RWPE1 (cell line): ENCODE measurements around the gene DOCK6.

Experiments used
- CTCF ChIA-PET: fragments of 350-600 bp; sonication (Branson Sonifier 250); formaldehyde crosslinking; extraction: SDS; loops from one replicate; lab custom pipeline; 2021; lab: Yijun Ruan, JAX
- POLR2A ChIA-PET: fragments of 400-600 bp; formaldehyde crosslinking; extraction: SDS; loops from one replicate; lab custom pipeline; 2020; ENCODE audit warnings: antibody characterized with exemption; ENCODE audit not compliant: low non-redundant PET; lab: Yijun Ruan, JAX
- DNase-seq: peaks from one replicate; pipeline ENCODE4 v3.0.0; 2012; ENCODE audit warnings: low spot score
- H3K27ac ChIP-seq: fragments of 450-650 bp; 2 replicates; pipeline ENCODE4 v1.5.1; 2017
- TF ChIP-seq, protein P1 (sequence below): fragments of 450-650 bp; conservative IDR thresholded peaks from 2 replicates; pipeline ENCODE4 v1.5.1; 2017; ENCODE audit warnings: low read depth, mild to moderate bottlenecking

DOCK6 gene

DNA sequence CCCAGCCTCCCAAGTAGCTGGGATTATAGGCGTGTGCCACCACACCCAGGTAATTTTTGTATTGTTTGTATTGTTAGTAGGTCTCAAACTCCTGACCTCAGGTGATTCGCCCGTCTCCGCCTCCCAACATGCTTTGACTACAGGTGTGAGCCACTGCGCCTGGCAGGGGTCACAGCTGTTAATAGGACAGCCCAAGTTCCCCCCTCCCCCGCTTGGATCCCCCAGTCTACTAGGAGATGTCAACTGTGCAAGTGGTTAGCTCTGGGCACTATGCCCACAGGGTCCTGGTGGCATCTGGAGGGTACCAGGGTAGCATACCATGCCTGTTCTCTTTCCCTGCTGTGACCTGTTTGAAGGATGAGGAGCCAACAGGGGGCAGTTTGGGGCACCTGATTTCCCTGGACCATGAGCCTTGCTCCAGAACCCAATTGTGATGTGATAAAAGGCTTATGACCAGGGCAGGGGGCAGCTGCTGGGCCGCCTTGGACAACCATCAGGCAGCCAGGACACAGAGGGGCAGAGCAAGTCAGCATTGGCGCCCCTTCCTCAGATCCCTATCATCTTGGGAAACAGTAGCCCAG is 33.4 kb upstream of the DOCK6 start, which contains the start of gene TSPAN16:
TSS of gene TSPAN16 (plus strand) at position 496 of the 581 bp plus-strand sequence. CDS start 138 bp downstream, outside the sequence.
- TF ChIP-seq, protein P1, sequence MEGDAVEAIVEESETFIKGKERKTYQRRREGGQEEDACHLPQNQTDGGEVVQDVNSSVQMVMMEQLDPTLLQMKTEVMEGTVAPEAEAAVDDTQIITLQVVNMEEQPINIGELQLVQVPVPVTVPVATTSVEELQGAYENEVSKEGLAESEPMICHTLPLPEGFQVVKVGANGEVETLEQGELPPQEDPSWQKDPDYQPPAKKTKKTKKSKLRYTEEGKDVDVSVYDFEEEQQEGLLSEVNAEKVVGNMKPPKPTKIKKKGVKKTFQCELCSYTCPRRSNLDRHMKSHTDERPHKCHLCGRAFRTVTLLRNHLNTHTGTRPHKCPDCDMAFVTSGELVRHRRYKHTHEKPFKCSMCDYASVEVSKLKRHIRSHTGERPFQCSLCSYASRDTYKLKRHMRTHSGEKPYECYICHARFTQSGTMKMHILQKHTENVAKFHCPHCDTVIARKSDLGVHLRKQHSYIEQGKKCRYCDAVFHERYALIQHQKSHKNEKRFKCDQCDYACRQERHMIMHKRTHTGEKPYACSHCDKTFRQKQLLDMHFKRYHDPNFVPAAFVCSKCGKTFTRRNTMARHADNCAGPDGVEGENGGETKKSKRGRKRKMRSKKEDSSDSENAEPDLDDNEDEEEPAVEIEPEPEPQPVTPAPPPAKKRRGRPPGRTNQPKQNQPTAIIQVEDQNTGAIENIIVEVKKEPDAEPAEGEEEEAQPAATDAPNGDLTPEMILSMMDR, result no peak
- POLR2A ChIA-PET, result no interaction called here
- CTCF ChIA-PET, result interaction anchor here (0.9 to 2.0 kb wide), 3 partner anchors 29 to 187 kb away, joined by 4 to 6 read pairs (median 5); no protein-coding TSS in a partner anchor
- DNase-seq, result no peak
- H3K27ac ChIP-seq, result peak within 1 kb of the TSS; percentile 80

DNA sequence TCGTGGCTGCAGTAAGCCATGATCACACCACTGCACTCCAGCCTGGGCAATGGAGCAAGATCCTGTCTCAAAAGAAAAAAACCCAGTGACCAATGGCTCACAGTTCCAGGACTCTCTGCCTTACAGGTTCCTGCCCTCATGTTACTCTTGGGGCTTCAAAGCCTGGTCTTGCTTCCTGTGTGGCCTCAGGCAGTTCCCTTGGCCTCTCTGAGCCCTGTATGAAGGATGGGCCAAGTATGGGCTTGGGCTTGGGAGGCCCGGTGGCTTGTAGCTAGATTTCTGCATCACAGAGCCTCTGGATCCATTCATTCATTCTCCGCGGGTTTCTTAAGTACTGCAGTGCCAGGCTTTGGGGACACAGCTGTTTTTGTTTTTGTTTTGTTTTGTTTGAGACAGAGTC is 32.9 kb upstream of the DOCK6 start:
- TF ChIP-seq, protein P1, result no peak
- DNase-seq, result no peak
- ChIA-PET CTCF (interaction anchor here (1.0 to 2.0 kb wide), 2 partner anchors 186 to 187 kb away, joined by 5 to 6 read pairs; no protein-coding TSS in a partner anchor), POLR2A (no interaction called here)
- H3K27ac ChIP-seq, result peak overlapping the region; percentile 80

DNA sequence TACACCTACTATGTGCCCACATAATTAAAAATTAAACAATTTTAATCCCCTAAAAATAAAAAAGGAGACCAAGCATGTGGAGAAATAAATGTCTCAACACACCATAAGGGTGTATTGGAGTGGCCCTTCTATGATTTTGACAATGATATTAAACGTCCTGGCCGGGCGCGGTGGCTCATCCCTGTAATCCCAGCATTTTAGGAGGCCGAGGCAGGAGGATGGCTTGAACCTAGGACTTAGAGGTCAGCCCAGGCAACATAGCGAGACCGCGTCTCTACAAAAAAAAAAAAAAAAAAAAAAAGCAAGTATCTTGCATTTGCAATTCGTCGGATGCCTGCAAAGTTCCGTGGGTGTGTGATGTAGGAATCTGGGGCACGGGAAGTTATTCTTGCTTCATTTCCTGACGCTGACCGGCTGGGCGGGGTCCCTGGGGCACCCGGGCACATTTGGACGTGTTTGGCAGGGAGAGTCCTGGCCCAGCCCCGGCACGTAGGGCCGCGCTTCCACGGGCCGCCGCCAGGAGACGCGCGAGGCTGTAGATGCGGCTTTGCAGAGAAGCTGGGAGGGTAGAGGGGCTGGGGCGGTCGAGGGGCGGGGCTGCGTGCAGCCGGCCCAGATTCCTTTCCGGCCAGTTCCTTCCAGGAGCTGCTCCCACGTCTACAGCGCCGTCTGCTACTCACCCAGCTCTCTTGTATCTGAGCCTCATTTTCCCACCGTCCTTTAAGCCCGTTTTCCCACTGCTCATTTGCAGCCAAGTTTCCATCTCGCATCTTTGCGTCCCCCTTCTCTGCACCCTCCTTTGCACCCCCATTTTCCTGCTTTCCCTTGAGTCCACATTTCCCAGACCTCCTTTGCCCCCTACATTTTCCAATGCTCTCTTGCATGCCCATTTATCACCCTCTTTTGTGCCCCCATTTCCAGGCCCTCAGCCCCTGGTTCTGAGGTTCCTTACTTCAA is 31.4 kb upstream of the DOCK6 start:
- POLR2A ChIA-PET, result interaction anchor here (0.6 to 0.7 kb wide), 3 partner anchors 30 to 189 kb away, joined by 3 to 4 read pairs (median 3); no protein-coding TSS in a partner anchor
- CTCF ChIA-PET, result interaction anchor here (0.6 to 1.2 kb wide), 20 partner anchors 10 to 1194 kb away, joined by 3 to 15 read pairs (median 4); partner anchors contain the start of gene SWSAP1
- peak overlapping the region; percentile 80 for H3K27ac ChIP-seq
- DNase-seq, result peak; percentile 94
- TF ChIP-seq, protein P1, result peak; percentile 99

DNA sequence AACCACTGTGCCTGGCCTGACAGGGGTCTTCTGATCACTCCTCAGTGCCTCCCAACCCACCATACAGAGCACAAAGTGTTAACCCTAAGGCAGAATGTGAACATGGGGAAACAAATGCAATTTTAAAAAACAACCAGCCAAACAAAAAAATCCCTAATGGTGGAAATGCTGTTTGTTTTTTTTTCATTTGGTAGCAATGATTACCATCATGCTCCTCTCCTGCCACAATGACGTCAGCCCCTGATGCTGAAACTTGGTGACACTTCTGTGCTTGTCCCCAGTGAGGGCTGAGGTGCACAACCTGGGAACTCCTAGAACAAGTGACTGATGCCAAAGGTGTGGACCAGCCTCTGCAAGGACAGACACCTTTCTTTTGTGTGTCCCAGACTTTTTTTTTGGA is 29.7 kb upstream of the DOCK6 start:
- ChIA-PET POLR2A (interaction anchor here (0.6 kb wide), 1 partner anchor 265 kb away, joined by 3 read pairs; no protein-coding TSS in a partner anchor), CTCF (interaction anchor here (0.7 kb wide), 1 partner anchor 55 kb away, joined by 3 read pairs; no protein-coding TSS in a partner anchor)
- TF ChIP-seq, protein P1, result no peak
- H3K27ac ChIP-seq, result peak overlapping the region; percentile 80; the same call in 1 of the 2 replicates
- no peak for DNase-seq

DNA sequence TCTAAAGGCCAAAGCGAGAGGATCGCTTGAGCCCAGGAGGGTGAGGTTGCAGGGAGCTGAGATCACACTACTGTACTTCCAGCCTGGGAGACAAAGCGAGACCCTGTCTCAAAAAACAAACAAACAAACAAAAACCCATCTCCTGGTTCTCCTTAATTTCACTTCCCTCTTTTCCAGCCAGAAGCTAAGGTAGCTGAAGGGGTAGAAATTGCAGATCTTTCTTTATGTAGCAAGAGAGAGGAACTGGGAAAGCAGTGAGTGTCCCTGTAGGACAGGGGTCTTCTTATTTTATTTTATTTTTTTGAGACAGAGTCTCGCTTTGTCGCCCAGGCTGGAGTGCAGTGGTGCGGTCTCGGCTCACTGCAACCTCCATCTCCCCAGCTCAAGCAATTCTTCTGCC is 29.1 kb upstream of the DOCK6 start:
- TF ChIP-seq, protein P1, result no peak
- ChIA-PET CTCF (no interaction called here), POLR2A (no interaction called here)
- no peak for DNase-seq
- H3K27ac ChIP-seq, result peak overlapping the region; percentile 19; the same call in 1 of the 2 replicates

DNA sequence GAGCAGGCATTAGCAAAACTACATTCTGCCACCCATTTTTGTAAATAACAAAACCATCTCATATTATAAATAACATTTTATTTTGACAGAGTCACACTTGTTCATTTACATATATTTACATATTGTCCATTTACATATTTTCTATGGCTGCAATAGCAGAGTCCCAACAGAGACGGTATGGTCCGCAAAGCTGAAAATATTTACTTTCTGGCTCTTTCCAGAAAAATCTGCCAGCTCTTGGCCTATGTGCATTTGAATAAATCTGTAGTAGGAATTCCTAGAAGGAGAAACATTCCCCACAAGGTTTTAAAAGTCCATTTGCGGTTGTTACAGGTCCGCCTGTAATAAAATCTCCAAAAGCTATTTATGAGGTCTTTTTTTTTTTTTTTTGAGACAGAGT is 27.9 kb upstream of the DOCK6 start:
- CTCF ChIA-PET, result interaction anchor here (0.6 to 0.8 kb wide), 2 partner anchors 9 to 307 kb away, joined by 3 to 5 read pairs; no protein-coding TSS in a partner anchor
- TF ChIP-seq, protein P1, result no peak
- DNase-seq, result no peak
- POLR2A ChIA-PET, result interaction anchor here (0.7 kb wide), 1 partner anchor 30 kb away, joined by 4 read pairs; no protein-coding TSS in a partner anchor
- H3K27ac ChIP-seq, result 0 out of 2 replicates have a peak overlapping the region, but pooled peaks have one; percentile 19
